Activated T-cell treated with anti-CD3 and anti-CD28 coated beads for 4 hours (primary cell): Measurements from ENCODE around the gene CEP19.

Source experiments
- DNase-seq: peaks from one replicate; pipeline ENCODE4 v3.0.0-alpha.2; 2020

Gene CEP19

DNA sequence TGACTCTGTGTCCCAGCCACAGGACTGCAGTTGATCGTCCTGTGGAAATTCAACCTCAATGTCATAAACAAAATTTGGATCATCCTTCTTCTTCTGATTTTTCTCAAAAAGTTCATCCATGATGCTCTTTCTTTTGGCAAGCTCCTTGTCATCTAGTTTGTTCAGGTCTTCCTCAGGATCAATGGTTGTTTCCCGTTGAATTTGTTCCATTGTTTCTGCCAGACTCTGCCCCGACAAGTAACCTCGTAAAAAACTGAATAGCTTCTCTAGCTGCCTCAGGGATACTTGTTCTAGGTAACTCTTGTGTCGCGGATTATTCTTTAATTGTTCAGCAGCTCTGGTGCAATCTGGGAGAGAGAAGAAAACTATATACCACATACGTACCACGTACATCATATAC lies 4.5 kb downstream of the CEP19 start:
- no peak for DNase-seq

GRCh38 chr3:196706731-196707130 lies 5.3 kb downstream of the CEP19 start:
- DNase-seq: no peak

DNA sequence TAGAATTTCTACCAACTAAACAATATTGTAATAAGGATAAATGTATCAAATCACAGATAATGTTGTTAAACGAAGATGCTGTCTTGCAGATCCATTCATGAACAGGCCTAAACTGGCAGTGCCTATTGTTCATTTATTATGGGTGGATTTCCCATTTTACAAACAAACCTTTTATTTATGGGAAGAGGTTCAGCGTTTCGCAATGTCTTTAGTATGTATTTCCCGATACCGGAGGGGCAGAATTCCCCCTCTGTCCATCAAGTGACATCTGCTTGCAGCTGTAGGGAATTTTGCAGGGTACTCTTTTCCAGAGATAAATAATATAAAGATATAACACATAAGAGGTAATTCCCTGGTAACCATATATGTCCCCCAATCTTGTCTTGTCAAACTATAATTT lies 5.7 kb downstream of the CEP19 start:
- DNase-seq: no peak

- DNase-seq: no peak
Measured at GRCh38 chr3:196700801-196701200, 11.2 kb downstream of the CEP19 start.

GRCh38 chr3:196699749-196700148 lies 12.3 kb downstream of the CEP19 start:
- no peak for DNase-seq

GRCh38 chr3:196697270-196697669 lies 14.8 kb downstream of the CEP19 start:
- no peak for DNase-seq

DNA sequence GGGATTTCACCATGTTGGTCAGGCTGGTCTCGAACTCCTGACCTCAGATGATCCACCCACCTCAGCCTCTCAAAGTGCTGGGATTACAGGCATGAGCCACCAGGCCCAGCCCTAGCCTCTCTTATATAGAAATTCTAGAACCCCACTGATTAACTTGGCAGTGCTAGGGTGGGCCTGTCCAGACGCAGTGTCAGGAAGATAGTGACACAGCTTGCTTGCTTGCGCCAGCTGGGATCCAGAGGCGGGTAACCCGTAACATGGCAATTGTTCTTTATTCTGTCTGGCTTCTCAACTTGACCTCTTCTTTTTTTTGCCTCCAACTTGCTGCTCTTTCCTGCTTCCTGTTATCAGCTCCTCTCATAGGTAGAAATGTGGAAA lies 16.2 kb downstream of the CEP19 start:
- DNase-seq: no peak

DNA sequence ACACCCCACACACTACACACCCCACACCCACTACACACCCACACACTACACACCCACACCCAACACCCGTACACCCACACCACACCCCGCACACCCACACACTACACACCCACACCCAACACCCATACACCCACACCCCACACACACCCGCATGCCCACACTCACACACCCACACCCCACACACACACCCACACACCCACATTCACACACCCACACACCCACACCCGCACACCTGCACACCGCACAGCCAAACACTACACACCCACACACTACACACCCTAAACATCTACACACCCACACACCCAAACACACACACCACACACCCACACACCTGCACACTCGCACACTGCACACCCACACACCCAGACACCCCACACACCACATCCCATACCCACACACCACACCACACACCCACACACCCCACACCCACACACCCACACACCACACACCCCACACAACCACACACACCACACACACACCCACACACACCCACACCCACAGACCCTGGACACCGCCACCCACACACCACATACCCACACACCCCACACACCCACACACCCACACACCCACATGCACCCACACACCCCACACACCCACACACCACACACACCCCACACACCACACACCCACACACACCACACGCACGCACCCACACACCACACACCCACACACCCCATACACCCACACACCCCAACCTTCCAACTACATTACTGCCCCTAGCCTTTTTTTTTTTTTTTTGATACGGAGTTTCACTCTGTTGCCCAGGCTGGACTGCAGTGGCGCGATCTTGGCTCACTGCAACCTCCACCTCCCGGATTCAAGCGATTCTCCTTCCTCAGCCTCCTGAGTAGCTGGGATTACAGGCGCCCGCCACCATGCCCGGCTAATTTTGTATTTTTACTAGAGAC lies 16.9 kb downstream of the CEP19 start:
- peak; percentile 23 for DNase-seq

- peak; percentile 13 for DNase-seq
Measured at GRCh38 chr3:196694202-196694638, 17.8 kb downstream of the CEP19 start.

GRCh38 chr3:196691386-196691785 lies 20.7 kb downstream of the CEP19 start:
- no peak for DNase-seq

- DNase-seq: no peak
Measured at GRCh38 chr3:196689941-196690660, 21.9 kb downstream of the CEP19 start.

GRCh38 chr3:196688349-196688748 lies 23.7 kb downstream of the CEP19 start:
- no peak for DNase-seq

GRCh38 chr3:196686436-196686835 lies 25.6 kb downstream of the CEP19 start:
- no peak for DNase-seq

GRCh38 chr3:196684548-196685407 lies 27.3 kb downstream of the CEP19 start:
- DNase-seq: peak; percentile 64

- DNase-seq: no peak
Measured at GRCh38 chr3:196677931-196678330, 34.1 kb downstream of the CEP19 start.

GRCh38 chr3:196677353-196677752 lies 34.7 kb downstream of the CEP19 start:
- no peak for DNase-seq

- DNase-seq: no peak
Measured at GRCh38 chr3:196673632-196674031, 38.4 kb downstream of the CEP19 start.

- no peak for DNase-seq
Measured at GRCh38 chr3:196670339-196670738, 41.7 kb downstream of the CEP19 start.

GRCh38 chr3:196667056-196667825 lies 44.8 kb downstream of the CEP19 start:
- DNase-seq: no peak

DNA sequence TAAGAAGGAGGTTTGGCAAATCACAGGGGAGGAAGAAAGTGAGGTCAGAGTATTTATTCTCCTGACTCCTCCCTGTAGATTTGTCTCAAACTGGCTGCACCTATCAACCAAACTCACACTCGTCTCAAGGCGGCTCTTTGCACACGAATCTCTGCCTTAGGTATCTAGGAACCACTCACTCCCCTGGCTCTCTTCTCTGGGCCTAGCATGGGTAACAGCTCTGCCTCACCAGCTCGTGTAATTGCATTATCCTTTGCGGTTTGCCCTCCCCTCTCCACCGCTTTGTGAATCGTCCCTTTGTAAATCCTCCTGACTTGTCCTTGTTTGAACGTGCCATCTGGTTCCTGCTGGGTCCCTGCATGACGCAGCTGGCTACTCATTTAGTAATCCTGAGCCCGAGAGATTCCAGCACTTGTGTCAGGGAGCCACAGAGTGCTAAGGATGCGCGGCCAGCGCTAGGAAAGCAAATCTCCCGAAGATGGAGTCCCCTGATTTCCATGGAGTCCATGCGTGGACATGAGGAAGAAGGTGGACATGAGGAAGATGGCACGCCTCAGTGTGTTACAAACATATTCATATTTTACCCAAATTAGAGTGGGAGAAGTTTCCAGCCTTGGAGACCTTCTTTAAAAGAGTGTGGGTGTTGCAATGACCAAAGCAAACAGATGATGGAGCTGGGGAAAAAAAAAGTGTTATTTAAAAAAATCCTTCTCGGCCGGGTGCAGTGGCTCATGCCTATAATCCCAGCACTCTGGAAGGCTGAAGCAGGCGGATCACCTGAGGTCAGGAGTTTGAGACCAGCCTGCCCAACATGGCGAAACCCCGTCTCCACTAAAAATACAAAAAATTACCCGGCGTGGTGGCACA lies 45.8 kb downstream of the CEP19 start:
- DNase-seq: no peak
